Immature natural killer cell (primary cell): ENCODE data around the gene NCAPD2. TPM values are rescaled to one million over a fixed set of nuclear protein-coding genes. Genes with fewer than 3 reads are reported as not detected.
A peak's percentile ranks its signal among the peaks of the same experiment; 100 is the strongest.
"Not testable (repeated sequence)": the region's sequence is repeated elsewhere in the genome, so short reads cannot be mapped to it uniquely, and the experiment has no call there.

Source experiments
- DNase-seq, 3 donors: peaks; one replicate each; pipeline ENCODE4 v3.0.0; 2022; ENCODE audit warnings: mixed read lengths in 1 of 3
- H3K27ac Mint-ChIP-seq, 6 donors: one replicate each; pipeline ENCODE4 v1.8.0; 2020; ENCODE audit warnings: mixed read lengths in 6 of 6, mild to moderate bottlenecking in 5 of 6, inconsistent platforms in 4 of 6, moderate library complexity in 3 of 6
- H3K27me3 Mint-ChIP-seq, 3 donors: one replicate each; pipeline ENCODE4 v1.8.0; 2020 to 2021; ENCODE audit warnings: low read depth in 3 of 3, mild to moderate bottlenecking in 3 of 3, mixed read lengths in 3 of 3, moderate library complexity in 3 of 3, inconsistent platforms in 1 of 3
- H3K36me3 Mint-ChIP-seq, 3 donors: one replicate each; pipeline ENCODE4 v1.8.0; 2020; ENCODE audit warnings: mixed read lengths in 3 of 3, inconsistent platforms in 2 of 3, mild to moderate bottlenecking in 2 of 3
- H3K4me1 Mint-ChIP-seq, 2 donors: one replicate each; pipeline ENCODE4 v1.8.0; 2020; ENCODE audit warnings: inconsistent platforms in 2 of 2, mild to moderate bottlenecking in 2 of 2, mixed read lengths in 2 of 2, moderate library complexity in 1 of 2
- H3K4me3 Mint-ChIP-seq, 5 donors: one replicate each; pipeline ENCODE4 v1.8.0; 2020; ENCODE audit warnings: mild to moderate bottlenecking in 5 of 5, mixed read lengths in 5 of 5, inconsistent platforms in 3 of 5, moderate library complexity in 3 of 5
- H3K9me3 Mint-ChIP-seq, 6 donors: one replicate each; pipeline ENCODE4 v1.8.0; 2020; ENCODE audit warnings: mild to moderate bottlenecking in 6 of 6, mixed read lengths in 6 of 6, inconsistent platforms in 4 of 6, moderate library complexity in 3 of 6
- polyA plus RNA-seq, 3 donors: library from polyadenylated mRNA; unstranded; fragments of 300-500 nt; fragmentation: Illumina TruSeq; gene quantifications; one replicate each; pipeline ENCODE4 v1.2.3, GENCODE V29; 2021

Gene NCAPD2
- polyA plus RNA-seq, 3 donors from 2014 or later: 23.3 to 50.5 (median 24.0) TPM

DNA sequence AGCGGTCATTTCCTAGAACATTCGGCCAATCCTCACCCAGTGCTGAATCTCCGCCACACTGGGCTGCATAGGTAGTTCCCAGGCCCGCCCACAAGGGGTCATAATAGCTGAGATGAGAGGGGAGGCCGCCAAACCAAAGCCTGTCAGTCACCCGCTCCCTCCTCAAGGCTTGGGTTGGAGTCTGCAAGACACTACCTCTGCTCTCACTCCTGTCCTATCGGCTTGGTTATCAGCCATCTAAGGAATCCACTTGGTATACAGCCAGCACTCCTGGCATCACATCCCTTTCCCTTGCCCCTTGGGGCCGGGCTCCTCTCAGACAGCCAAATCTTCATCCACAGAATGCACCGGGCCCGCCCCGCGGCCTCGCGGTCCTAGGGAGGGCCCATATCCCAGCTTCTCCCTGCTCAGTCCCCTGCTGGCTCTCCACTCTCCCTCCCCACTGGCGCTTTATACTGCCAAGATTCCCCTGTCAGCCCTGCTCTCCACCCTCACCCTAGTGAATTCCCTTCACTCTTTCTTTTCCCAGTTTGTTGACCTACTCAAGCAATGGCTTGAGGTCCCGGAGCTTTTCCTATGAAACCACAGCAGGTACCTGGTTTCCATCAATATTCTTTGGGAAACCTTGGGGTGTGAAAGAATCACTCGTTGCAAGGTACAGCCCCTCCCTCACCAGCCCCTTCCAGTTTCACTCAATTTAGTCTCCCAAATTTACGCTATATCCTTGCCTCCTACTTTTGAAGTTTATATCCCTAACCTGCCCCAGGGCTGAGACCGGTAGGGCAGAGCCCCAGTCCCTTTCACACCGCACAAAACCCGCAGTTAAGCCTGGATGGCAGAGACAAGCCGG is 60.5 kb downstream of the NCAPD2 start:
- Mint-ChIP-seq H3K36me3 (peaks cover 0 to 1% (median 1%) of the 10 kb centered on the region in 3 donors), H3K4me3 (peak overlapping the region; percentile 80 to 91 (median 85)), H3K9me3 (no peaks in the 10 kb centered on the region), H3K27ac (peak overlapping the region; percentile 36 to 84 (median 69)), H3K27me3 (peaks cover 0 to 9% (median 4%) of the 10 kb centered on the region in 3 donors), H3K4me1 (peaks cover 47 to 51% of the 10 kb centered on the region in 2 donors)
- peak; percentile 64 to 69 (median 64) for DNase-seq

DNA sequence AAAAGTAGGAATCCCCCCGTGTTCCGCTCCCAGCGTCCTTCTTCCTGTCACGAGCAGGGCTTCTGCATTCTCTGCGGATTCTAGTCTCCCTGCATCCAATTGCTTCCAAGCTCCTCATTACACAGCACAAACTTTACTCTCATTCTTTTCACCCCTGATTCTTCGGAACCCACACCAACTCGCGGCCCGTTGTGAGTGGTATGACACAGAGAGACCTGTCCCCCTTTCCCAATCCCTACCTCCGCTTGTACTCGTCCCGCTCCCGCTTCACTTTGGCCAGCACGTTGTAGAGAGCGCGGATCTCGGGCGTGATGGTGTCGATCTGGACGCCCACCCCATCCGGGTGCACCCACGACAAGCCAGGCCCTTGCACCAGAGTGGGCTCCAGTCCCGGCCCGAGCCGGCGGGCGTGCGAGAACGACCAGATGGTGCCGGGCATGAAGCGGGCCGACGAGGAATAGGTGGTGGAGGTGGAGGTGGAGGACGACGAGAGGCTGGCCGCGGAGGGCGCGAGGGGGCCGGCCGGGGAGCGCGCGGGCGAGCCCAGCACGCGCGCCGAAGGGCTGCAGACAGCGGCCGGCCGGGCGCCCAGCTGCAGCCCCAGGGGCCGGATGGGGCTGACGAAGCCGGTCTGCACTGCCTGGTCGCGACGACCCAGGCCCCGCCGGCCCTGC is 61.3 kb downstream of the NCAPD2 start:
- Mint-ChIP-seq H3K27me3 (peaks cover 0 to 12% (median 4%) of the 10 kb centered on the region in 3 donors), H3K36me3 (peaks cover 3 to 9% (median 7%) of the 10 kb centered on the region in 3 donors), H3K4me1 (peaks cover 47 to 52% of the 10 kb centered on the region in 2 donors), H3K27ac (peak overlapping the region; percentile 36 to 70 (median 60)), H3K9me3 (no peaks in the 10 kb centered on the region), H3K4me3 (peak overlapping the region; percentile 88 to 94 (median 92))
- no peak for DNase-seq

DNA sequence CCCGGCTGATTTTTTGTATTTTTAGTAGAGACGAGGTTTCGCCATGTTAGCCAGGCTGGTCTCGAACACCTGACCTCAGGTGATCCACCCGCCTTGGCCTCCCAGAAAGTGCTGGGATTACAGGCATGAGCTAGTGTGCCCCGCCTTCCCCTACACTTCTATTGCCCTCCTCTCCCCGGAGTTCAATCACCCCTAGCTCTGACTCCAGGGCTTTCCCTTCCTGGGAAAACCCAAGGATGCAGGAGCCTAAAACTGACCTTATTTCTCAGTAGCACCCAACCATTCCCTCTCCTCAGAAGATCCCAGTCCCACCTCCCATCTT is 62.6 kb downstream of the NCAPD2 start:
- H3K4me1 Mint-ChIP-seq: peaks cover 43 to 49% of the 10 kb centered on the region in 2 donors
- DNase-seq: not testable (repeated sequence)
- peaks cover 8 to 16% (median 15%) of the 10 kb centered on the region in 3 donors for H3K36me3 Mint-ChIP-seq

DNA sequence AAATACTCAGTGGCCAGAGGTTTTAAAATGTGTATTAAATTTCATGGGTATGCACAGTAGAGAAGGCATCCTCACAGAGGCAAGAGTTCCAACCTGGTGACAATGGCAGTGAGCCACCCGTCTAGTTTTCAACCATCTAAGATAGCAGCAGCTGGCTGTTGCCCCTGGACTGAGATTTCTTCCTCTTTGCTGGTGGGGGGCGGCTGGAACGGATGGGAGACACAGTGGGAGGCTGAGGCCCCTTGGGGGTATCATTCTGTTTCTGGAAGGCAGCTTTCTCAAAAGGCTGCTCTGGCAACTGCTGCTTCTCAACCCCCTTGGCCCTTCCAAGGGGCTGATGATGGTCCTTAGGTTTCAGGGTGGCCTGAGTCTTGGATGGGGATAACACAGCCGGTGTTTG is 63.0 kb downstream of the NCAPD2 start:
- Mint-ChIP-seq H3K27ac (peak overlapping the region in 5 of 6 donors; percentile 66 to 84 (median 81)), H3K9me3 (no peaks in the 10 kb centered on the region), H3K4me3 (peak overlapping the region; percentile 88 to 94 (median 92)), H3K4me1 (peaks cover 39 to 46% of the 10 kb centered on the region in 2 donors), H3K36me3 (peaks cover 8 to 17% (median 16%) of the 10 kb centered on the region in 3 donors), H3K27me3 (peaks cover 2 to 12% (median 4%) of the 10 kb centered on the region in 3 donors)
- no peak for DNase-seq

More for the DNA sequence above, 62.6 kb downstream of the NCAPD2 start:
- H3K27me3 Mint-ChIP-seq: peaks cover 2 to 12% (median 4%) of the 10 kb centered on the region in 3 donors
- H3K4me3 Mint-ChIP-seq: peak overlapping the region; percentile 88 to 94 (median 92)
- not testable (repeated sequence) for H3K9me3 Mint-ChIP-seq
- H3K27ac Mint-ChIP-seq: peak overlapping the region in 5 of 6 donors; percentile 66 to 84 (median 81)

GRCh38 chr12:6558014-6558760 is 64.3 kb downstream of the NCAPD2 start:
- DNase-seq: peak; percentile 51 to 59 (median 53)
- Mint-ChIP-seq H3K36me3 (peaks cover 8 to 25% (median 21%) of the 10 kb centered on the region in 3 donors), H3K4me1 (peaks cover 27 to 35% of the 10 kb centered on the region in 2 donors), H3K27ac (peak overlapping the region in 4 of 6 donors; percentile 40 to 64 (median 42)), H3K27me3 (peaks cover 4 to 12% (median 6%) of the 10 kb centered on the region in 3 donors)
- H3K4me3 Mint-ChIP-seq, H3K9me3 Mint-ChIP-seq: not testable (repeated sequence)

GRCh38 chr12:6559500-6559899 is 65.6 kb downstream of the NCAPD2 start:
- Mint-ChIP-seq H3K27ac (peak overlapping the region in 4 of 6 donors; percentile 21 to 70 (median 52)), H3K27me3 (peaks cover 3 to 9% (median 6%) of the 10 kb centered on the region in 3 donors), H3K9me3 (no peaks in the 10 kb centered on the region), H3K4me1 (peaks cover 19 to 22% of the 10 kb centered on the region in 2 donors), H3K4me3 (no peak overlapping the region), H3K36me3 (peaks cover 16 to 31% (median 28%) of the 10 kb centered on the region in 3 donors)
- no peak for DNase-seq

- no peak for DNase-seq
- H3K4me1 Mint-ChIP-seq: peaks cover 11 to 15% of the 10 kb centered on the region in 2 donors
- no peaks in the 10 kb centered on the region for H3K9me3 Mint-ChIP-seq
- no peak overlapping the region for H3K4me3 Mint-ChIP-seq
- peak overlapping the region in 1 of 6 donors; percentile 75 for H3K27ac Mint-ChIP-seq
- H3K36me3 Mint-ChIP-seq: peaks cover 20 to 33% (median 31%) of the 10 kb centered on the region in 3 donors
- H3K27me3 Mint-ChIP-seq: peaks cover 2 to 9% (median 6%) of the 10 kb centered on the region in 3 donors
These were observed 66.8 kb downstream of the NCAPD2 start for GRCh38 chr12:6560501-6561205.

GRCh38 chr12:6562881-6563280 is 69.0 kb downstream of the NCAPD2 start:
- peaks cover 2 to 12% (median 7%) of the 10 kb centered on the region in 3 donors for H3K27me3 Mint-ChIP-seq
- H3K36me3 Mint-ChIP-seq: peaks cover 29 to 47% (median 35%) of the 10 kb centered on the region in 3 donors
- no peaks in the 10 kb centered on the region for H3K9me3 Mint-ChIP-seq
- no peak overlapping the region for H3K4me3 Mint-ChIP-seq
- DNase-seq: no peak
- H3K4me1 Mint-ChIP-seq: peaks cover 23 to 28% of the 10 kb centered on the region in 2 donors
- peak overlapping the region in 1 of 6 donors; percentile 28 for H3K27ac Mint-ChIP-seq

GRCh38 chr12:6563448-6564050 is 69.6 kb downstream of the NCAPD2 start:
- Mint-ChIP-seq H3K27ac (peak overlapping the region in 5 of 6 donors; percentile 1 to 49 (median 34)), H3K36me3 (peaks cover 29 to 47% (median 35%) of the 10 kb centered on the region in 3 donors), H3K4me3 (no peak overlapping the region), H3K4me1 (peaks cover 24 to 35% of the 10 kb centered on the region in 2 donors), H3K9me3 (no peaks in the 10 kb centered on the region), H3K27me3 (peaks cover 4 to 17% (median 11%) of the 10 kb centered on the region in 3 donors)
- DNase-seq: peak; percentile 55 to 63 (median 55)

- peak overlapping the region; percentile 95 to 100 (median 99) for H3K4me3 Mint-ChIP-seq
- peak overlapping the region; percentile 88 to 100 (median 98) for H3K27ac Mint-ChIP-seq
- peaks cover 0 to 1% (median 0%) of the 10 kb centered on the region in 6 donors for H3K9me3 Mint-ChIP-seq
- H3K27me3 Mint-ChIP-seq: peaks cover 7 to 12% (median 9%) of the 10 kb centered on the region in 3 donors
- H3K36me3 Mint-ChIP-seq: peaks cover 19 to 28% (median 21%) of the 10 kb centered on the region in 3 donors
- no peak for DNase-seq
- H3K4me1 Mint-ChIP-seq: peaks cover 36 to 55% of the 10 kb centered on the region in 2 donors
These were observed 73.3 kb downstream of the NCAPD2 start for GRCh38 chr12:6567112-6567670.

DNA sequence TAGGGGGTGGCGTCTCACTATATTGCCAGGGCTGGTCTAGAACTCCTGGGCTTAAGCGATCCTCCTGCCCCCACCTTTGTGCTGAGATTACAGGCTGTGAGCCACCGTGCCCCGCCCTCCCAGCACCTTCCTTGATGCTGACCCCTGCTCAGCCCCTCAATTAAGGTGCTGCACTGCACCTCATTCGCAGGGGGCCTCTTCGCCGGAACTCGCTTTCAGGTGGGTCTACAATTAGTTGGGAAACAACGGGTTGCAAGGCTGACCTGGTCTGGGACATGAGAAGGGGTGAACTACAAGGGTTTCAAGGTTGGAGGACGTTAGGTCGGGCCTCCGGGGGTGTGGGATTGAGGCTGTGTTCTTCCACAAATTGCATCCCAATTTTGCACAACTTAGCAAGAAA is 75.4 kb downstream of the NCAPD2 start:
- no peak for DNase-seq
- Mint-ChIP-seq H3K4me1 (peaks cover 36 to 49% of the 10 kb centered on the region in 2 donors), H3K9me3 (peaks cover 0 to 1% (median 0%) of the 10 kb centered on the region in 6 donors), H3K36me3 (peaks cover 17 to 28% (median 22%) of the 10 kb centered on the region in 3 donors), H3K27me3 (peaks cover 7 to 10% (median 9%) of the 10 kb centered on the region in 3 donors), H3K27ac (peak overlapping the region; percentile 58 to 99 (median 80)), H3K4me3 (peak overlapping the region; percentile 54 to 99 (median 65))

DNA sequence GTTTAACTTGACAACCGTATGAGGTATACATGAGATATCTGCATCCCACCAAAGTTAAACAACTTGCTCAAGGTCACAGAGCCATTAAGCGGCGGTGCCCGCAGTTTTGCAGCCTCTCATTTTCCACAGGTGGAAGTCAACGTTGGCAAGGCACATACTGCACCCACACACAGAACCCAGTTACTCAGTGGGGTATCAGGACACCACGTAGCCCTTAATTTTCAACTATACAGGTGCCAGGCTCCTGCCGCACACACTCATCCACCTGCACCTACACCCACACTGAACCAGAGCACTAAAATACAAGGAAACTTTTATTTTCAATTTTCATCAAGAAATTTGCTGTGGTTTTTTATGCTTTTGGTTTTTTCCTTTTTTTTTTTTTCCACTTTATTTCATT is 75.9 kb downstream of the NCAPD2 start:
- Mint-ChIP-seq H3K4me3 (peak overlapping the region; percentile 53 to 99 (median 65)), H3K9me3 (peaks cover 0 to 1% (median 0%) of the 10 kb centered on the region in 6 donors), H3K27ac (peak overlapping the region; percentile 68 to 99 (median 80)), H3K36me3 (peaks cover 14 to 31% (median 18%) of the 10 kb centered on the region in 3 donors), H3K4me1 (peaks cover 36 to 49% of the 10 kb centered on the region in 2 donors), H3K27me3 (peaks cover 7 to 10% (median 9%) of the 10 kb centered on the region in 3 donors)
- DNase-seq: no peak
